HG02970 (cell line): ENCODE data around the gene PCLAF.
A peak's percentile ranks its signal among the peaks of the same experiment; 100 is the strongest.
"Not testable (repeated sequence)": the region's sequence is repeated elsewhere in the genome, so short reads cannot be mapped to it uniquely, and the experiment has no call there.

Experiments
- ATAC-seq: cut with Tn5 transposase; IDR thresholded peaks from one replicate; pipeline ENCODE4 v1.9.1; 2021; ENCODE audit warnings: mild to moderate bottlenecking, moderate library complexity, moderate number of reproducible peaks; ENCODE audit not compliant: unreplicated experiment, low FRiP score

PCLAF gene, protein sequence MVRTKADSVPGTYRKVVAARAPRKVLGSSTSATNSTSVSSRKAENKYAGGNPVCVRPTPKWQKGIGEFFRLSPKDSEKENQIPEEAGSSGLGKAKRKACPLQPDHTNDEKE

GRCh38 chr15:64381000-64381751 is at the start of gene PCLAF:
Gene PCLAF, minus strand, starts transcription at chr15:64381441. Its CDS starts 70 bp downstream, at chr15:64381371.
- peak; percentile 92 for ATAC-seq

GRCh38 chr15:64430000-64430735 is 48.9 kb upstream of the PCLAF start:
- ATAC-seq: no peak

DNA sequence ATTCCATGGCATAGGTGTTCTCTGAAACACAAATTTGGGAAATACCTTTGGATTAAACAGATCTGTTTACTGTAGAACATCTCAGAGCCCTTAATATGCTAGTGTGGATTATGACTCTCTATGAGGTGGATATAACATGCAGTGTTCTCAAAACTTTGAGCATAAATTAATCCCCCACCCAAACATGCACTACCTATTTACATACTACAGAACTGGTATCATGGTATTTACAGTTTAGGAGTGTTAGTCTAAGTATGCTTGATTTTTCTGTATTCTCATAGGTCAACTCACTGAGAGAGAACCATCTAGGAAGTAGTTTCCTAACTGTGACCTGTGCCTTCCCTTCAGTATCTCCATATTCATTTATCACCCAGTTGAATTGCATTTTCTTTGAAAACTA is 48.2 kb upstream of the PCLAF start:
- no peak for ATAC-seq

DNA sequence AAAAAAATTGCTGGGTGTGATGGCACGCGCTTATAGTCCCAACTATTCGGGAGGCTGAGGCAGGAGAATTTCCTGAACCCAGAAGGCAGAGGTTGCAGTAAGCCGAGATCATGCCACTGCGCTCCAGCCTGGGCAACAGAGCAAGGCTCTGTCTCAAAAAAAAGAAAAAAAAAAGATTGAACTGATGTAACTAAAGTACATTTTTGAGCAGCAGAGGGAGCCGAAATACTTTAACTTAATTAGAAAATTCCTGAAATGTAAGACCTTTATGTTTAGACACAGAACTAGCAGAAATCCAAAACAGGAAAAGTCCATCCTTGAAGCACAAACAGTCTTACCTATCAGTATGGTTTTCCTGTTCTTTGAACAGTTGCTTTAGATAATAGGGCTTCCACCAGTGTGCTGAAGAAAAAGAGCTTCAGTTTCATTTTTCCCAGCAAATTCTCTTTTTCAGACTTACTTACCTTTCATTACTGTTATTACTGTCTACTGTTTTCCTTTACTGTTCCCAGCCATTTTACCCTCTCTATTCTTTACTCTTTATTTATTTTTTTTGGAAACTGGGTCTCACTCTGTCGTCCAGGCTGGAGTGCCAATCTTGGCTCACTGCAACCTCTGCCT is 45.7 kb upstream of the PCLAF start:
- no peak for ATAC-seq

GRCh38 chr15:64425221-64425620 is 44.0 kb upstream of the PCLAF start:
- no peak for ATAC-seq

DNA sequence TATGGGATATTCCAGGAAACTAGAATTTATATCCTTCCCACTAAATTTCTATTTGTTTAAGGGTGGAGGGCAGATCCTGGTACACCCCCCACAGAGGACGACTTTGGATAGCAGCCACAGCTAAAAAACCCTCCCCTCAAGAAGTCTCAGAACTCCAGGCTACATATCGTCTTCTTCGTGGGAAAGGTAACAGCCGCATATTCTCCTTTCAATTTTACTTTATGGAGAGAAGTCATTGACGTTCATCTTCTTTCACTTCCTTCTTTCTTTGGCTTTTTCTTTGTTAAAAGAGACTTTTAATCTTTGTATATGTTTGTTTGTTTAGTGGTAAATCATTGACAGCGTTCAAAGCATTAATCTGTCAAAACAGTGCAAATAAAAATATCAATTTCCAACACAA is 42.7 kb upstream of the PCLAF start:
- ATAC-seq: no peak

DNA sequence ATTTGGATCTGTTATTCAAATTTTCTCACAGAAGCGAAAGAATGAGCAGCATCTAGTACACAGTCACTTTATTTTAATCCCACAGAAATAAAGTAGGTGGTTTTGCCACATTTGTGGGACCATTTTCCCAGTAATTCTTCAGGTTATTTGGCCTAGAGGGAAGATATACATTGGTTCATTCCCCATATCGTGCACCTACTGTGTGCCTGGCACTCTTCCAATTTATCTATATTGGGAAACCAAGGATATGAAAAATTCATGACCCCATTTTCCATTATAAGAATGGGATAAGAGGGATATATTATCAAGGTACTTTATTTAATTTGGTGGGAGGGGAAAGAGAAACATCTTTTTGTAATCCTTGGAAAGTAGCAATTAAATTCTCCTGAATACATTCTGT is 41.5 kb upstream of the PCLAF start:
- no peak for ATAC-seq

DNA sequence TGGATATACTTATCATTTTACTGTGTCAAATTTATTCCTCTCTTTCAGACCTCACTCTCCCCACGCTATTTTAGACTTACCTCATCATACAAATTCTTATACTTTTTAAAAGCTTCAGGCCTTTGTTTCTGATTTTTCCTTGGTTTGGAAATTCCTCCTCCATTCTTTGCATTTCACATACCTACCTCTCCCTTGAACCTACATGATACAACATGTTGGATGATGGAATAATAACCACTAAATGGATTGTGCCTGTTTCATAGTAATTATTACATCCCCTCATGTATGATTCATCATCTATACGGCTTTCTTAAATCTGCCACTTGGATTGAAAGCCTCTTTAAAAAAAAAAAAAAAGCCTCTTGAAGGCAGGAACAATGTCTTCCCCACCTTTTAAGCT is 31.0 kb upstream of the PCLAF start:
- no peak for ATAC-seq

- no peak for ATAC-seq
Measured at GRCh38 chr15:64400583-64400982, 19.3 kb upstream of the PCLAF start.

DNA sequence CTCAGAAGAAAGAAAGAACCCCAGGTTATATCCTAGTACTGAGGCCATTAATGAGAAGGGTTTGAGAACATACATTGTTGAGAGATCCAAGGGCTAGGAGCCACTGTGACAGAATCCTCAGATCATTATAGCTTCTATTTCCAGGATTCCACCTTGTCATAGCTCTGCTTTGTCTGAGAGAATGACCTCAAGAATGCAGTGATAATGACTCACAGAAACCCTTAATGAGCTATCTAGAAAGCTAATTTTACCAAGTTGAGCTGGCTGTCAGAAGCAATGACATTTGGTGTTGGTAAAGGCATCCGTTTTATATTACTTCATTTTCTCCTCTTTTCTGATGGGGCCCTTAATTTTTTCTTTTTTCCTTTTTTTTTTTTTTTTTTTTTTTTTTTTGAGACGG is 17.3 kb upstream of the PCLAF start:
- no peak for ATAC-seq

- no peak for ATAC-seq
Measured at GRCh38 chr15:64396789-64397188, 15.5 kb upstream of the PCLAF start.

GRCh38 chr15:64392471-64392870 is 11.2 kb upstream of the PCLAF start:
- not testable (repeated sequence) for ATAC-seq

DNA sequence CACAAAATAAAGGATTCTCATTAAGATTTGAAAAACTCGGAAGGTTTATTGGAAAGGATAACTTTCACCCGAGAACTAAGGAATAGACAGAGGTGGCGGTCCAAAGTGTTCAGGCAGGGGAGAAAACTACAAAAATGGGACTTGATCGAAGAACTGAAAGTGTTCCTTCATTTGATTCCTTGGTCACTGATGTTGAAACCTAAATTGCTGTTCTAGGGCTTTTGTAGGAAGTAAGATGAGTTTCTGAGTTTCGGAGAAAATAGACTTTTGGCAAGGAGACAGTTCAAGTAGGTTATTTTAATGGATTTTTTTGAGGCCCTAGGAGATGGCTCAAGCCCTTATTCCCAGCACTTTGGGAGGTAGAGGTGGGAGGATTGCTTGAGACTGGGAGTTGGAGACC is 7.8 kb upstream of the PCLAF start:
- ATAC-seq: no peak

GRCh38 chr15:64387562-64388168 is 6.4 kb upstream of the PCLAF start, which contains the start of gene TRIP4:
Gene TRIP4, plus strand, starts transcription at chr15:64387836. Its CDS starts 28 bp downstream, at chr15:64387864.
- ATAC-seq: peak; percentile 95

GRCh38 chr15:64386291-64386690 is 5.0 kb upstream of the PCLAF start:
- ATAC-seq: no peak

GRCh38 chr15:64383760-64384159 is 2.5 kb upstream of the PCLAF start:
- no peak for ATAC-seq

DNA sequence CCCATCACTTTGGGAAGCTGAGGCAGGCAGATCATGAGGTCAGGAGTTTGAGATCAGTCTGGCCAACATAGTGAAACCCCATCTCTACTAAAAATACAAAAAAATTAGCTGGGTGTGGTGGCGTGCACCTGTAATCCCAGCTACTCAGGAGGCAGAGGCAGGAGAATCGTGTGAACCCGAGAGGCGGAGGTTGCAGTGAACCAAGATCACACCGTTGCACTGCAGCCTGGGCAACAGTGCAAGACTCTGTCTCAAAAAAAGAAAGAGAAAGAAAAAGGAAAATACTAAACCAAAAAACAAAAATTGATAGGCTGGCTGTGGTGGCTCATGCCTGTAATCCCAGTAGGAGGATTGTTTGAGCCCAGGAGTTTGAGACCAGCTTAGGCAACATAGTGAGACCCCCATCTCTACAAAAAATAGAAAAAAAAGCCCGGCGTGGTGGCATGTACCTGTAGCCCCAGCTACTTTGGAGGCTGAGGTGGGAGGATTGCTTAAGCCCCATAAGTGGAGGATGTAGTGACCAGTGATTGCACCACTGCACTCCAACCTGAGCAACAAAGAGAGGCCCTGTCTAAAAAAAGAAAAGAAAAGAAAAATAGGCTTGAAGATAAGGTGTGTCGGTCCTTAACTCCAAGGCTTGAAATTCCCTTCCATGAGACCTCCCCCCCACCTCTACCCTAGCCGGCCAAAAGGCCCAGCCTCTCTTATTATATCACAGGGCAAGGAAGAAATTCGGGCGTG is 941 bp downstream of the PCLAF start:
- ATAC-seq: not testable (repeated sequence)

DNA sequence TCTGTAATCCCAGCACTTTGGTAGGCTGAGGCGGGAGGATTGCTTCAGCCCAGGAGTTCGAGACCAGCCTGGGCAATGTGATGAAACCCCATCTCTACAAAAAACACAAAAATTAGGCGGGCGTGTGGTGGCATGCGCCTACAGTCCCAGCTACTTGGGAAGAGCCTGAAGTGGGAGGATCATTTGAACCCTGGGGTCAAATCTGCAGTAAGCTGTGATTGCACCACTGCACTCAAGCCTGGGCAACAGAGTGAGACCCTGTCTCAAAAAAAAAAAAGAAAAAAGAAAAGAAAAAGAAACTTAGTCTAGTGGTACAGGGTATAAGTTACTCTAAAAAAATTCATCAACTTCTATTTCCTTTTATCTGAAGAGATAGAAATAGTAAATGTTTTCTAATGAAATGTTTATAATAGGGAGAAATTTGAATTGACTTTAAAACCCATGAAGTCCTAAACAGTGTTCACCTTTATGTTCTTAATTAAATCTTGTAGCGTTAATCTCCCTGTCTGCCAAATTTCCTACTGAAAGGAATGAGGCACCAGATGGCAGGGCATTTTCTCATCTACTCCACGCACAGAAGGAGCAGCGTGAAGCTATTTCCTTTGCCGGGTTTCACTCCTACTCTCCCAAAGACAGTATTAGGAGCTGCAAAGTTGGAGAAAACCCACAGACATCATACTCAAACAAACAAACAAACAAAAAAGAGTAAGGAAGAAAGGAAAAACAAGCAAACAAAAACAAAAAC is 1.9 kb downstream of the PCLAF start:
- no peak for ATAC-seq

DNA sequence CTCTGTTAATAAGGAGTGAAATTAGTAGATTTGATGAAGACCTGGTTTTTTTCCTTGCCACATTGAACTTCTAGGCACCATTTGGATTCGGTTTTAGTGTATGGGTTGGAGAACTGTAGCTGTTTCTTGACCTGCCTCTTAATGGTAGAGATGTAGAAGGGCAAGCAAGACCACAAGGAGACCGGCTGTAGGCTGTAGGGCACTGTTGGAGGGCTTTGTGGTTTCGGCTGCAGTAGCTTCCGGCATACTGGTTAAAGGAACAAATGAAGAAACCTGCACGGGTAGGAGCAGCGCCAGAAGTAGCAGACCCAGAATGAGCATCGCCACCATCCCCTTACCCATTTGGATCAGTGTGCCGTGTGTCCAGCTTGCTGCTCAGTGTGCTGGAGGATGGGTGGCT is 7.9 kb downstream of the PCLAF start:
- no peak for ATAC-seq
